OCI-LY1 (cell line): Measurements from ENCODE around the gene DNALI1.
"Not testable (repeated sequence)": the region's sequence is repeated elsewhere in the genome, so short reads cannot be mapped to it uniquely, and the experiment has no call there.

ENCODE experiments used
- H2AFZ ChIP-seq: fragments of 200-600 bp; sonication (generic), shearing (Covaris generic); 2 replicates; pipeline ENCODE4 v1.6.0; 2014; ENCODE audit warnings: antibody characterized with exemption, mild to moderate bottlenecking, low read length
- H3F3A ChIP-seq: fragments of 200-600 bp; sonication (generic), shearing (Covaris generic); 2 replicates; pipeline ENCODE4 v1.6.0; 2014; ENCODE audit warnings: mild to moderate bottlenecking, antibody characterized with exemption, low read length, moderate library complexity; ENCODE audit not compliant: insufficient read depth
- H3K27ac ChIP-seq: fragments of 200-600 bp; sonication (generic); 2 replicates; pipeline ENCODE4 v1.5.1; 2014; ENCODE audit warnings: low read length, mixed run types, mild to moderate bottlenecking, low read depth; ENCODE audit not compliant: poor library complexity, severe bottlenecking
- H3K27me3 ChIP-seq: fragments of 200-600 bp; sonication (generic); 2 replicates; pipeline ENCODE4 v1.6.0; 2014; ENCODE audit warnings: antibody characterized with exemption, mild to moderate bottlenecking, low read length, moderate library complexity; ENCODE audit not compliant: insufficient read depth
- H3K36me3 ChIP-seq: fragments of 200-600 bp; sonication (generic); 2 replicates; pipeline ENCODE4 v1.6.1; 2014; ENCODE audit warnings: mild to moderate bottlenecking, antibody characterized with exemption, low read length, moderate library complexity, mixed read lengths; ENCODE audit not compliant: insufficient read depth
- H3K4me1 ChIP-seq: fragments of 200-600 bp; sonication (generic); 2 replicates; pipeline ENCODE4 v1.5.1; 2014; ENCODE audit warnings: mild to moderate bottlenecking, low read length, moderate library complexity; ENCODE audit not compliant: insufficient read depth, severe bottlenecking
- H3K4me2 ChIP-seq: fragments of 200-600 bp; sonication (generic), shearing (Covaris generic); 2 replicates; pipeline ENCODE4 v1.6.1; 2014; ENCODE audit warnings: low read length
- H3K4me3 ChIP-seq: fragments of 200-600 bp; sonication (generic); 2 replicates; pipeline ENCODE4 v1.5.1; 2014; ENCODE audit warnings: low read length, low read depth, mild to moderate bottlenecking, mixed read lengths; ENCODE audit not compliant: poor library complexity, severe bottlenecking
- H3K79me2 ChIP-seq: fragments of 200-600 bp; shearing (Covaris generic); 2 replicates; pipeline ENCODE4 v1.6.1; 2016; ENCODE audit warnings: mixed run types, low read length, mixed read lengths; ENCODE audit not compliant: insufficient read depth
- H3K9ac ChIP-seq: fragments of 200-600 bp; sonication (generic), shearing (Covaris generic); 2 replicates; pipeline ENCODE4 v1.6.1; 2014; ENCODE audit warnings: mild to moderate bottlenecking, low read length, mixed read lengths
- H3K9me2 ChIP-seq: fragments of 200-600 bp; sonication (generic), shearing (Covaris generic); 2 replicates; pipeline ENCODE4 v1.6.1; 2014; ENCODE audit warnings: low read depth, mild to moderate bottlenecking, low read length, mixed read lengths
- H3K9me3 ChIP-seq: fragments of 200-600 bp; shearing (Covaris generic); 2 replicates; pipeline ENCODE4 v1.6.1; 2014; ENCODE audit warnings: low read length, mixed read lengths
- H4K20me1 ChIP-seq: fragments of 200-600 bp; sonication (generic), shearing (Covaris generic); 2 replicates; pipeline ENCODE4 v1.6.0; 2016; ENCODE audit warnings: mild to moderate bottlenecking, low read length; ENCODE audit not compliant: insufficient read depth
- EZH2 ChIP-seq: fragments of 200-600 bp; sonication (generic), shearing (Covaris generic); IDR thresholded peaks from 2 replicates; pipeline ENCODE4 v1.8.0; 2017; ENCODE audit warnings: borderline replicate concordance, mixed run types, mild to moderate bottlenecking, antibody characterized with exemption, low read length, moderate library complexity, mixed read lengths
- TF ChIP-seq, protein P1 (sequence below): fragments of 200-600 bp; sonication (generic), shearing (Covaris generic); IDR thresholded peaks from 2 replicates; pipeline ENCODE4 v1.5.1; 2017; ENCODE audit warnings: mild to moderate bottlenecking, antibody characterized with exemption, low read length, moderate library complexity, mixed read lengths

The DNALI1 gene

DNA sequence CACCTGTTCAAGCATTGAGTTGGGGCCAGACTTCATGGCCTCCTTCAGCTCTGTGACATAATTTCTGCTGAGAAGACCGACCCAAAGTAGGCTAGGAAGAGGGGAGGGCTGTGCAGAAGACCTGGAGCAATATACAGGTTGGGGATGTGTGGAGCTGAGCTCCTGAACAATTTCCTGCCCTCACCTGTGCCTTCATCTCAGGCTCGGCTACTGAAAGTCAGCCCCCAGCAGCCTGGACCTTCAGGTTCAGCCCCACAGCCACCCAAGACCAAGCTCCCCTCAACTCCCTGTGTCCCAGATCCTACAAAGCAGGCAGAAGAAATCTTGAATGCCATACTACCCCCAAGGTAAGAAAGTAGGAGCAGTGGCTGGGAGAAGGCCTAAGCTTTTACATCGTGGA, 662 bp downstream of the DNALI1 start:
- peaks cover 4% of the 10 kb centered on the region for H3K36me3 ChIP-seq
- no peaks in the 10 kb centered on the region for H3K27me3 ChIP-seq
- H2AFZ ChIP-seq: no peak overlapping the region
- H3K9ac ChIP-seq: no peak overlapping the region
- no peak overlapping the region for H3K27ac ChIP-seq
- no peak overlapping the region for H3K4me2 ChIP-seq
- peaks cover 14% of the 10 kb centered on the region for H3K79me2 ChIP-seq
- H3K9me3 ChIP-seq: peaks cover 8% of the 10 kb centered on the region
- no peaks in the 10 kb centered on the region for H3F3A ChIP-seq
- H3K4me1 ChIP-seq: peaks cover 17% of the 10 kb centered on the region
- H4K20me1 ChIP-seq: no peaks in the 10 kb centered on the region
- no peak overlapping the region for H3K4me3 ChIP-seq
- TF ChIP-seq, protein P1, sequence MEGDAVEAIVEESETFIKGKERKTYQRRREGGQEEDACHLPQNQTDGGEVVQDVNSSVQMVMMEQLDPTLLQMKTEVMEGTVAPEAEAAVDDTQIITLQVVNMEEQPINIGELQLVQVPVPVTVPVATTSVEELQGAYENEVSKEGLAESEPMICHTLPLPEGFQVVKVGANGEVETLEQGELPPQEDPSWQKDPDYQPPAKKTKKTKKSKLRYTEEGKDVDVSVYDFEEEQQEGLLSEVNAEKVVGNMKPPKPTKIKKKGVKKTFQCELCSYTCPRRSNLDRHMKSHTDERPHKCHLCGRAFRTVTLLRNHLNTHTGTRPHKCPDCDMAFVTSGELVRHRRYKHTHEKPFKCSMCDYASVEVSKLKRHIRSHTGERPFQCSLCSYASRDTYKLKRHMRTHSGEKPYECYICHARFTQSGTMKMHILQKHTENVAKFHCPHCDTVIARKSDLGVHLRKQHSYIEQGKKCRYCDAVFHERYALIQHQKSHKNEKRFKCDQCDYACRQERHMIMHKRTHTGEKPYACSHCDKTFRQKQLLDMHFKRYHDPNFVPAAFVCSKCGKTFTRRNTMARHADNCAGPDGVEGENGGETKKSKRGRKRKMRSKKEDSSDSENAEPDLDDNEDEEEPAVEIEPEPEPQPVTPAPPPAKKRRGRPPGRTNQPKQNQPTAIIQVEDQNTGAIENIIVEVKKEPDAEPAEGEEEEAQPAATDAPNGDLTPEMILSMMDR: no peak
- H3K9me2 ChIP-seq: no peaks in the 10 kb centered on the region

DNA sequence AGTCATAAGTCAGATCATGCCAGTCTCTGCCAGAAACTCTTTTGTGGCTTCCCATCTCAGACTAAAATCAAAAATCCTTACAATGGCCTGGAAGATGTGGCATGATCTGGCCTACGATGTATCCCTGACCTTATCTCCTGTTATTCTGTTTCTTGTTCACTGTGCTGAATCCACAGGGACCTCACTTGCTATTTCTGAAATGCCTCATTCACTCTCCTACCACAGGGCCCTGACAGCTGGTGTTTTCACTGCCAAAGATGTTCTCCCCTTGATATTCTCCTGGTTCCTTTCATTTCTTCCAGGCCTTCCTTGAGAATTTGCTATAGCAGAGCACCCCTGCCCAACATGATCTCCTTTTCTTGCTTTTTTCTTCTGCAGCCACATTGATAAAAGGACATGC, 1.7 kb downstream of the DNALI1 start:
- H3K4me3 ChIP-seq: no peak overlapping the region
- peaks cover 7% of the 10 kb centered on the region for H3K4me1 ChIP-seq
- peaks cover 4% of the 10 kb centered on the region for H3K79me2 ChIP-seq
- H3K4me2 ChIP-seq: no peak overlapping the region
- no peaks in the 10 kb centered on the region; the same call in 1 of the 2 replicates for H3K36me3 ChIP-seq
- TF ChIP-seq, protein P1: no peak
- TF ChIP-seq EZH2: no peak
- H3K9ac ChIP-seq: no peak overlapping the region
- H3K27ac ChIP-seq: no peak overlapping the region
- no peaks in the 10 kb centered on the region for H3F3A ChIP-seq
- peaks cover 8% of the 10 kb centered on the region for H3K9me3 ChIP-seq
- H2AFZ ChIP-seq: no peak overlapping the region
- no peaks in the 10 kb centered on the region for H3K9me2 ChIP-seq
- no peaks in the 10 kb centered on the region for H4K20me1 ChIP-seq
- no peaks in the 10 kb centered on the region for H3K27me3 ChIP-seq

DNA sequence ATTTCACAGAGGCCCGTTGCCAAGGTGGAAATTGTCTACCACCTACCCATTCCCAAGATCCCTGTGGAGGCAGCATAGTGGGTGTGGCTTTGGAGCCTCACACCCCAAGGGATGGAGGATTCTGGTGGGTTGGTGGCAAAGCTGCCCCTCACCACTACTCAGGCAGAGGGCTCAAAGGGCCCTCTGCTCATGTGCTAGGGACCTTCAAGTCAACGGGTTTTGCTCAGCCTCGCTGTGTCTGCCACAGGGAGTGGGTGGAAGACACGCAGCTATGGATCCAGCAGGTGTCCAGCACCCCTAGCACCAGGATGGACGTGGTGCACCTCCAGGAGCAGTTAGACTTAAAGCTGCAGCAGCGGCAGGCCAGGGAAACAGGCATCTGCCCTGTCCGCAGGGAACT, 2.3 kb downstream of the DNALI1 start:
- no peak overlapping the region for H3K9ac ChIP-seq
- no peaks in the 10 kb centered on the region for H3F3A ChIP-seq
- H3K4me2 ChIP-seq: no peak overlapping the region
- no peak overlapping the region for H2AFZ ChIP-seq
- H3K27ac ChIP-seq: no peak overlapping the region
- H3K79me2 ChIP-seq: no peaks in the 10 kb centered on the region
- peaks cover 8% of the 10 kb centered on the region for H3K9me3 ChIP-seq
- H3K4me1 ChIP-seq: peaks cover 5% of the 10 kb centered on the region
- no peaks in the 10 kb centered on the region for H3K27me3 ChIP-seq
- H3K4me3 ChIP-seq: no peak overlapping the region
- TF ChIP-seq, protein P1: no peak
- TF ChIP-seq EZH2: no peak
- no peaks in the 10 kb centered on the region for H3K9me2 ChIP-seq
- no peaks in the 10 kb centered on the region for H4K20me1 ChIP-seq
- H3K36me3 ChIP-seq: no peaks in the 10 kb centered on the region; the same call in 1 of the 2 replicates

DNA sequence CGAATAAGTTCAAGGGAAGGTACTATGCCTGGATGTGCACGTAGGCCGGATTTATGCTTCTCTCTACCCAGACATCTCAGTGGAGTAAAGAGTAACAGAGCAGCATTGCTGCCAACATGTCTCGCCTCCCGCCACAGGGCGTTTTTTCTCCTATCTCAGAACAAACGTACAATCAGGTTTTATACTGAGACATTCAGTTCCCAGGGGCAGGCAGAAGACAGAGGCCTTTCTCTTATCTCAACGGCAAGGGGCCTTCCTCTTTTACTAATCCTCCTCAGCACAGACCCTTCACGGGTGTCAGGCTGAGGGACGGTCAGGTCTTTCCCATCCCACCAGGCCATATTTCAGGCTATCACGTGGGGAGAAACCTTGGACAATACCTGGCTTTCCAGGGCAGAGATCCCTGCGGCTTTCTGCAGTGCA, 3.2 kb downstream of the DNALI1 start:
- not testable (repeated sequence) for H3K27me3 ChIP-seq, H3K9ac ChIP-seq, H3K4me3 ChIP-seq, H3K79me2 ChIP-seq, H4K20me1 ChIP-seq, H3F3A ChIP-seq, H3K36me3 ChIP-seq, H3K27ac ChIP-seq, H2AFZ ChIP-seq, H3K9me3 ChIP-seq, H3K4me1 ChIP-seq, H3K9me2 ChIP-seq, H3K4me2 ChIP-seq
